ENCODE data around the gene MGARP.

GRCh38 chr4:139242511-139243051 lies 37.4 kb downstream of the MGARP start:
- no peak for TF ChIP-seq CTCF (IDR thresholded peaks at IDR 0.05; ENCODE audit: insufficient read depth, low read length, poor library complexity, severe bottlenecking)
- TF ChIP-seq EZH2phosphoT487 (conservative IDR thresholded peaks at IDR 0.05; ENCODE audit: low read length) = no peak

Data from SU-DHL-6 (cell line).